Brain microvascular endothelial cell (primary cell): Measurements from ENCODE around the gene MEAF6.

Experiments used
- DNase-seq: peaks from one replicate; pipeline ENCODE4 v3.0.0-alpha.2; 2020
- H3K27ac ChIP-seq: fragments of 250-450 bp; sonication (Bioruptor Pico); 2 replicates; pipeline ENCODE4 v1.5.1; 2020; ENCODE audit warnings: mild to moderate bottlenecking, moderate library complexity
- H3K27me3 ChIP-seq: fragments of 250-450 bp; sonication (Bioruptor Pico); replicated peaks from 2 replicates; pipeline ENCODE4 v1.5.1; 2020; ENCODE audit warnings: mild to moderate bottlenecking
- H3K36me3 ChIP-seq: fragments of 250-450 bp; sonication (Bioruptor Pico); replicated peaks from 2 replicates; pipeline ENCODE4 v1.5.1; 2020; ENCODE audit warnings: mild to moderate bottlenecking
- H3K4me3 ChIP-seq: 2 replicates; pipeline ENCODE4 v1.5.1; 2011; ENCODE audit warnings: low read depth, mild to moderate bottlenecking, control low read depth, low read length, moderate library complexity
- CTCF ChIP-seq: IDR thresholded peaks from 2 replicates; pipeline ENCODE4 v1.5.1; 2011; ENCODE audit warnings: low read depth, mild to moderate bottlenecking, moderate library complexity, low read length, control low read depth, inconsistent platforms; ENCODE audit errors: missing control alignments
- in situ Hi-C: cut with HindIII; loops from 2 replicates; pipeline ENCODE4 v1.10.0; 2017; ENCODE audit warnings: low sequenced_read_pairs, low pct_ligation_motif_present

Gene MEAF6

GRCh38 chr1:37559080-37559479, 44.5 kb upstream of the MEAF6 start:
- Histone ChIP-seq H3K36me3 (peaks cover 4% of the 10 kb centered on the region), H3K4me3 (no peak overlapping the region), H3K27ac (no peak overlapping the region), H3K27me3 (no peaks in the 10 kb centered on the region)
- in situ Hi-C loops = no loop called here
- no peak for DNase-seq
- TF ChIP-seq CTCF = no peak

DNA sequence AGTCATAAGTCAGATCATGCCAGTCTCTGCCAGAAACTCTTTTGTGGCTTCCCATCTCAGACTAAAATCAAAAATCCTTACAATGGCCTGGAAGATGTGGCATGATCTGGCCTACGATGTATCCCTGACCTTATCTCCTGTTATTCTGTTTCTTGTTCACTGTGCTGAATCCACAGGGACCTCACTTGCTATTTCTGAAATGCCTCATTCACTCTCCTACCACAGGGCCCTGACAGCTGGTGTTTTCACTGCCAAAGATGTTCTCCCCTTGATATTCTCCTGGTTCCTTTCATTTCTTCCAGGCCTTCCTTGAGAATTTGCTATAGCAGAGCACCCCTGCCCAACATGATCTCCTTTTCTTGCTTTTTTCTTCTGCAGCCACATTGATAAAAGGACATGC, 43.8 kb upstream of the MEAF6 start:
- no peak for DNase-seq
- Histone ChIP-seq H3K4me3 (no peak overlapping the region), H3K27ac (no peak overlapping the region), H3K27me3 (no peaks in the 10 kb centered on the region), H3K36me3 (peaks cover 4% of the 10 kb centered on the region)
- in situ Hi-C loops = no loop called here
- no peak for TF ChIP-seq CTCF

- Histone ChIP-seq H3K4me3 (peak overlapping the region; percentile 62), H3K27ac (no peak overlapping the region)
Observed at GRCh38 chr1:37557402-37557801, 42.8 kb upstream of the MEAF6 start.

GRCh38 chr1:37556712-37557196, 42.2 kb upstream of the MEAF6 start, which contains the start of gene DNALI1:
Gene DNALI1, plus strand, starts transcription at chr1:37556940. Its CDS starts 55 bp downstream, at chr1:37556995.
- Histone ChIP-seq H3K36me3 (peaks cover 2% of the 10 kb centered on the region), H3K27me3 (no peaks in the 10 kb centered on the region), H3K27ac (peak within 1 kb of the TSS; percentile 8), H3K4me3 (peak within 1 kb of the TSS; percentile 62)
- in situ Hi-C loops = no loop called here
- DNase-seq = peak; percentile 92
- no peak for TF ChIP-seq CTCF

More at GRCh38 chr1:37557402-37557801, 42.8 kb upstream of the MEAF6 start:
- TF ChIP-seq CTCF = no peak
- Histone ChIP-seq H3K36me3 (peaks cover 4% of the 10 kb centered on the region), H3K27me3 (no peaks in the 10 kb centered on the region)
- DNase-seq = no peak
- in situ Hi-C loops = no loop called here

GRCh38 chr1:37553927-37554808, 39.6 kb upstream of the MEAF6 start, which contains the start of gene SNIP1:
Gene SNIP1, minus strand, starts transcription at chr1:37554293. Its CDS starts 64 bp downstream, at chr1:37554229.
- H3K27me3 ChIP-seq = no peaks in the 10 kb centered on the region
- peak within 1 kb of the TSS; percentile 79 for H3K27ac ChIP-seq
- peak; percentile 93 for DNase-seq
- H3K36me3 ChIP-seq = peaks cover 2% of the 10 kb centered on the region
- TF ChIP-seq CTCF = no peak
- in situ Hi-C loops = no loop called here
- peak within 1 kb of the TSS; percentile 97 for H3K4me3 ChIP-seq
